DOHH2 (cell line): Measurements from ENCODE around the gene PHC1.

Experiments
- EZH2phosphoT487 ChIP-seq: fragments of 200-600 bp; sonication (generic); IDR thresholded peaks from 2 replicates; pipeline ENCODE4 v1.6.1; 2017; ENCODE audit warnings: borderline replicate concordance, mild to moderate bottlenecking, antibody characterized with exemption, low read length, moderate library complexity, mixed read lengths
- TF ChIP-seq, protein P1 (sequence below): fragments of 200-600 bp; sonication (generic); IDR thresholded peaks from one replicate; pipeline ENCODE4 v1.5.1; 2014; ENCODE audit warnings: antibody characterized with exemption, mild to moderate bottlenecking, low read depth, low read length; ENCODE audit not compliant: poor library complexity, severe bottlenecking

DNA sequence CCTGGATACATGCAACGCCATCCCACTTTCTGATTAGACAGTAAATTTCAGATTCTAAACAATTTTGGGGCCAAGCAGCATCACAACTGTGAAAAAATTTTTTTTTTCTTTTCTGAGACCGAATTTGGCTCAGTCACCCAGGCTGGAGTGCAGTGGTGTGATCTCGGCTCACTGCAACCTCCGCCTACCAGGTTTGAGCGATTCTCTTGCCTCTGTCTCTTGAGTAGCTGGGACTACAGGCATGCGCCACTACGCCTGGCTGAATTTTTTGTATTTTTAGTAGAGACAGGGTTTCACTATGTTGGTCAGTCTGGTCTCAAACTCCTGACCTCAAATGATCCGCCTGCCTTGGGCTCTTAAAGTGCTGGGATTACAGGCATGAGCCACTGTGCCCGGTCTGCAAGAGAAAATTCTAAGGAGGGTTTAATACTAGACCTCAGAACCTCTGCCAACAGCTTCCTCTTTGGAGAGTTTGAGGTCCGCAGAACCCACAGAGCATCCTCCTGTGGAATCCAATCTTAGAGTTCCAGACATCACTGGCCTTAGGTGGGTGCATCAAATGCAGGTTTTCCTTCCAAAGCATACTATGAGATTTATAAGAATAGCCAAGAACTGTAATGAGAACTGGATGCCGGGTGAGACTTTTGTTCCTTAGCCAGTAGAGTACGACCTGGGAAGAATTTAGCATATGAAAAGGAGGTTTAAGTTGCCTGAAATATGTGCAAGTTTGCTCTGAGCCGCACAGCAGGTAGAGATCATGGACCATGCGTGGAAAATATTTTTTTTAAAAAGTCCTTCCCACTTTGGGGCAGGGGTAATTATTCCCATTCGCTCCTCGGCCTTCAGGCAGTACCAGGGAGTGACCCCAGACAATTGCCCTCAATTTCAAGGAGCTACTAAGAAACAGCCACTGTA, 7.8 kb upstream of the PHC1 start:
- TF ChIP-seq, protein P1, sequence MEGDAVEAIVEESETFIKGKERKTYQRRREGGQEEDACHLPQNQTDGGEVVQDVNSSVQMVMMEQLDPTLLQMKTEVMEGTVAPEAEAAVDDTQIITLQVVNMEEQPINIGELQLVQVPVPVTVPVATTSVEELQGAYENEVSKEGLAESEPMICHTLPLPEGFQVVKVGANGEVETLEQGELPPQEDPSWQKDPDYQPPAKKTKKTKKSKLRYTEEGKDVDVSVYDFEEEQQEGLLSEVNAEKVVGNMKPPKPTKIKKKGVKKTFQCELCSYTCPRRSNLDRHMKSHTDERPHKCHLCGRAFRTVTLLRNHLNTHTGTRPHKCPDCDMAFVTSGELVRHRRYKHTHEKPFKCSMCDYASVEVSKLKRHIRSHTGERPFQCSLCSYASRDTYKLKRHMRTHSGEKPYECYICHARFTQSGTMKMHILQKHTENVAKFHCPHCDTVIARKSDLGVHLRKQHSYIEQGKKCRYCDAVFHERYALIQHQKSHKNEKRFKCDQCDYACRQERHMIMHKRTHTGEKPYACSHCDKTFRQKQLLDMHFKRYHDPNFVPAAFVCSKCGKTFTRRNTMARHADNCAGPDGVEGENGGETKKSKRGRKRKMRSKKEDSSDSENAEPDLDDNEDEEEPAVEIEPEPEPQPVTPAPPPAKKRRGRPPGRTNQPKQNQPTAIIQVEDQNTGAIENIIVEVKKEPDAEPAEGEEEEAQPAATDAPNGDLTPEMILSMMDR = no peak
- no peak for TF ChIP-seq EZH2phosphoT487
